DND-41 (cell line): Measurements from ENCODE around the gene GON4L.

Experiments
- ATAC-seq: fragments of 200-7000 bp; cut with Tn5 transposase; 3 replicates; pipeline ENCODE4 v1.9.1; 2021; ENCODE audit warnings: low read depth; ENCODE audit not compliant: insufficient read depth
- DNase-seq: peaks from one replicate; pipeline ENCODE4 v3.0.0-alpha.2; 2020
- H2AFZ ChIP-seq: 2 replicates; pipeline ENCODE4 v1.6.0; 2012; ENCODE audit warnings: low read depth, low read length
- H3K27ac ChIP-seq: 2 replicates; pipeline ENCODE4 v1.5.1; 2012; ENCODE audit warnings: low read length, inconsistent platforms
- H3K27me3 ChIP-seq: fragments of 200-600 bp; sonication (generic); 2 replicates; pipeline ENCODE4 v1.6.0; 2012; ENCODE audit warnings: low read length, mild to moderate bottlenecking, inconsistent platforms; ENCODE audit not compliant: insufficient read depth, poor library complexity
- H3K36me3 ChIP-seq: 2 replicates; pipeline ENCODE4 v1.5.1; 2012; ENCODE audit warnings: low read length, inconsistent platforms; ENCODE audit not compliant: insufficient read depth
- H3K4me1 ChIP-seq: 2 replicates; pipeline ENCODE4 v1.5.1; 2012; ENCODE audit warnings: mild to moderate bottlenecking, low read length; ENCODE audit not compliant: insufficient read depth
- H3K4me2 ChIP-seq: 2 replicates; pipeline ENCODE4 v1.6.0; 2012; ENCODE audit warnings: mild to moderate bottlenecking, moderate library complexity, low read length, inconsistent platforms; ENCODE audit not compliant: insufficient read depth
- H3K4me3 ChIP-seq, 2 experiments: fragments of 200-600 bp in 1 of 2; shearing (Covaris generic) in 1 of 2; 2 replicates each; pipeline ENCODE4 v1.5.1; 2012 to 2016; ENCODE audit warnings: inconsistent platforms in 2 of 2, low read length in 2 of 2, mild to moderate bottlenecking in 2 of 2, low read depth in 1 of 2, moderate library complexity in 1 of 2
- H3K79me2 ChIP-seq: 2 replicates; pipeline ENCODE4 v1.6.0; 2012; ENCODE audit warnings: low read length, inconsistent platforms; ENCODE audit not compliant: insufficient read depth
- H3K9ac ChIP-seq: 2 replicates; pipeline ENCODE4 v1.6.0; 2012; ENCODE audit warnings: low read depth, mild to moderate bottlenecking, inconsistent platforms, low read length, moderate library complexity
- H3K9me3 ChIP-seq: 2 replicates; pipeline ENCODE4 v1.5.1; 2012; ENCODE audit warnings: low read length, moderate library complexity, mild to moderate bottlenecking, inconsistent platforms; ENCODE audit not compliant: insufficient read depth, severe bottlenecking
- H4K20me1 ChIP-seq: 2 replicates; pipeline ENCODE4 v1.6.0; 2012; ENCODE audit warnings: low read length; ENCODE audit not compliant: insufficient read depth
- CTCF ChIP-seq: IDR thresholded peaks from 2 replicates; pipeline ENCODE4 v1.5.1; 2012; ENCODE audit warnings: borderline replicate concordance, low read length, moderate library complexity, mild to moderate bottlenecking; ENCODE audit not compliant: poor library complexity, severe bottlenecking; ENCODE audit errors: extremely low read depth
- EZH2 ChIP-seq: IDR thresholded peaks from 3 replicates; pipeline ENCODE4 v1.6.1; 2012; ENCODE audit warnings: borderline replicate concordance, low read depth, mild to moderate bottlenecking, moderate library complexity, low read length, inconsistent platforms; ENCODE audit not compliant: severe bottlenecking

The GON4L gene

GRCh38 chr1:155888481-155888880 is 31.5 kb upstream of the GON4L start:
- H3K27ac ChIP-seq = no peak overlapping the region

GRCh38 chr1:155884982-155885381 is 28.0 kb upstream of the GON4L start:
- Histone ChIP-seq H3K79me2 (no peaks in the 10 kb centered on the region), H4K20me1 (no peaks in the 10 kb centered on the region), H3K9ac (no peak overlapping the region), H3K27ac (no peak overlapping the region), H3K4me3 (no peak overlapping the region), H3K4me1 (no peaks in the 10 kb centered on the region), H3K4me2 (no peak overlapping the region), H3K27me3 (peaks cover 3% of the 10 kb centered on the region), H2AFZ (no peak overlapping the region), H3K36me3 (no peaks in the 10 kb centered on the region), H3K9me3 (no peaks in the 10 kb centered on the region)
- no peak for DNase-seq
- ATAC-seq = no peak
- TF ChIP-seq EZH2 (no peak), CTCF (no peak)

More at GRCh38 chr1:155888481-155888880, 31.5 kb upstream of the GON4L start:
- Histone ChIP-seq H3K9ac (no peak overlapping the region), H3K79me2 (no peaks in the 10 kb centered on the region), H3K4me2 (no peak overlapping the region), H3K9me3 (no peaks in the 10 kb centered on the region), H2AFZ (no peak overlapping the region), H3K36me3 (no peaks in the 10 kb centered on the region), H3K4me1 (no peaks in the 10 kb centered on the region), H3K4me3 (no peak overlapping the region), H3K27me3 (peaks cover 3% of the 10 kb centered on the region), H4K20me1 (no peaks in the 10 kb centered on the region)
- DNase-seq (no peak), ATAC-seq (no peak)
- no peak for TF ChIP-seq CTCF
- no peak for TF ChIP-seq EZH2

GRCh38 chr1:155884031-155884960 is 27.3 kb upstream of the GON4L start:
- TF ChIP-seq EZH2 (no peak), CTCF (no peak)
- Histone ChIP-seq H3K9ac (no peak overlapping the region), H3K27me3 (peaks cover 3% of the 10 kb centered on the region), H3K4me3 (no peak overlapping the region), H3K79me2 (no peaks in the 10 kb centered on the region), H2AFZ (no peak overlapping the region), H4K20me1 (no peaks in the 10 kb centered on the region), H3K27ac (no peak overlapping the region), H3K4me1 (no peaks in the 10 kb centered on the region), H3K36me3 (no peaks in the 10 kb centered on the region), H3K9me3 (no peaks in the 10 kb centered on the region), H3K4me2 (no peak overlapping the region)
- ATAC-seq (no peak), DNase-seq (no peak)
